B cell (primary cell): ENCODE measurements around the gene SMARCD2. TPM values are rescaled to one million over a fixed set of nuclear protein-coding genes. Genes with fewer than 3 reads are reported as not detected.

Experiments used
- ATAC-seq: fragments of 200-7000 bp; cut with Tn5 transposase; one replicate; pipeline ENCODE4 v1.10.0; 2021; ENCODE audit warnings: low read depth, mild to moderate bottlenecking, moderate number of reproducible peaks, moderate library complexity
- CTCF ChIA-PET: fragments of 350-600 bp; sonication (Branson Sonifier 250); formaldehyde crosslinking; loops from one replicate; lab custom pipeline; 2021; ENCODE audit warnings: antibody characterized with exemption, inconsistent platforms; lab: Charles Lee
- POLR2A ChIA-PET: fragments of 350-600 bp; sonication (Branson Sonifier 250); formaldehyde crosslinking; loops from one replicate; lab custom pipeline; 2021; ENCODE audit warnings: antibody characterized with exemption; lab: Charles Lee
- DNase-seq: peaks from one replicate; pipeline ENCODE4 v3.0.0; 2013
- H2AFZ ChIP-seq: 2 replicates; pipeline ENCODE4 v1.6.1; 2012; ENCODE audit warnings: mild to moderate bottlenecking, low read depth, low read length; ENCODE audit not compliant: insufficient read depth, poor library complexity, severe bottlenecking
- H3K27ac ChIP-seq, 2 donors: 1 replicate in 1 of 2; 2 replicates in 1 of 2; pipeline ENCODE4 v1.5.1; 2012 to 2013; ENCODE audit warnings: low read length in 2 of 2, mild to moderate bottlenecking in 2 of 2, moderate library complexity in 1 of 2
- H3K27me3 ChIP-seq, 4 experiments: fragments of 200-600 bp in 1 of 4; sonication (generic) in 1 of 4; replicated peaks in 1 of 4; 1 replicate in 2 of 4; 2 replicates in 2 of 4; pipeline versions ENCODE4 v1.6.1 to v1.7.0; 2013 to 2016; ENCODE audit warnings: low read length in 3 of 4, mild to moderate bottlenecking in 2 of 4, mixed read lengths in 1 of 4, moderate library complexity in 1 of 4; ENCODE audit not compliant: insufficient read depth in 4 of 4, control insufficient read depth in 3 of 4; ENCODE audit errors: control extremely low read depth in 1 of 4
- H3K36me3 ChIP-seq, 2 experiments: replicated peaks in 1 of 2; 1 replicate in 1 of 2; 2 replicates in 1 of 2; pipeline versions ENCODE4 v1.6.1 to v1.7.1; 2013; ENCODE audit warnings: low read length in 1 of 2; ENCODE audit not compliant: insufficient read depth in 2 of 2, control insufficient read depth in 1 of 2; ENCODE audit errors: control extremely low read depth in 1 of 2, extremely low read depth in 1 of 2
- H3K4me1 ChIP-seq, 2 donors: fragments of 200-600 bp in 1 of 2; sonication (generic) in 1 of 2; 1 replicate in 1 of 2; 2 replicates in 1 of 2; pipeline versions ENCODE4 v1.5.1 to v1.6.1; 2013 to 2017; ENCODE audit warnings: low read length in 2 of 2; ENCODE audit not compliant: control insufficient read depth in 2 of 2, insufficient read depth in 2 of 2
- H3K4me2 ChIP-seq: replicated peaks from 2 replicates; pipeline ENCODE3; 2012; ENCODE audit warnings: mild to moderate bottlenecking, low read depth, low read length; ENCODE audit not compliant: poor library complexity, severe bottlenecking
- H3K4me3 ChIP-seq, 5 experiments: fragments of 200-600 bp in 1 of 5; sonication (generic) in 1 of 5; 1 replicate in 3 of 5; 2 replicates in 2 of 5; pipeline versions ENCODE4 v1.5.1 to v1.7.0; 2011 to 2016; ENCODE audit warnings: low read length in 4 of 5, mild to moderate bottlenecking in 4 of 5, low read depth in 2 of 5, control low read depth in 1 of 5, moderate library complexity in 1 of 5; ENCODE audit not compliant: insufficient read depth in 1 of 5; ENCODE audit errors: control extremely low read depth in 1 of 5, extremely low read depth in 1 of 5
- H3K79me2 ChIP-seq: fragments of 200-600 bp; sonication (generic); one replicate; pipeline ENCODE4 v1.6.0; 2016; ENCODE audit warnings: low read length; ENCODE audit not compliant: control insufficient read depth, insufficient read depth
- H3K9ac ChIP-seq: fragments of 200-600 bp; sonication (generic); 2 replicates; pipeline ENCODE4 v1.6.1; 2017; ENCODE audit warnings: mild to moderate bottlenecking, low read length, moderate library complexity
- H3K9me3 ChIP-seq, 3 donors: one replicate each; pipeline versions ENCODE4 v1.6.1 to v1.7.1; 2013; ENCODE audit warnings: low read length in 2 of 3; ENCODE audit not compliant: control insufficient read depth in 2 of 3, insufficient read depth in 1 of 3; ENCODE audit errors: control extremely low read depth in 1 of 3
- H4K20me1 ChIP-seq: 2 replicates; pipeline ENCODE4 v1.6.0; 2012; ENCODE audit warnings: mild to moderate bottlenecking, low read length; ENCODE audit not compliant: insufficient read depth, control insufficient read depth, poor library complexity, severe bottlenecking
- H3K27ac Mint-ChIP-seq: one replicate; pipeline ENCODE4 v1.8.0; 2021; ENCODE audit warnings: mixed read lengths
- H3K27me3 Mint-ChIP-seq: one replicate; pipeline ENCODE4 v1.8.0; 2021; ENCODE audit warnings: mixed read lengths
- H3K4me1 Mint-ChIP-seq: one replicate; pipeline ENCODE4 v1.8.0; 2021; ENCODE audit warnings: mixed read lengths
- H3K4me3 Mint-ChIP-seq: one replicate; pipeline ENCODE4 v1.8.0; 2021; ENCODE audit warnings: mixed read lengths
- H3K9me3 Mint-ChIP-seq: one replicate; pipeline ENCODE4 v1.8.0; 2022; ENCODE audit warnings: mixed read lengths; ENCODE audit not compliant: insufficient read depth
- CTCF ChIP-seq: fragments of 200-600 bp; IDR thresholded peaks from one replicate; pipeline ENCODE4 v1.8.0; 2022; ENCODE audit warnings: antibody characterized with exemption, mild to moderate bottlenecking
- EZH2 ChIP-seq: IDR thresholded peaks from 2 replicates; pipeline ENCODE4 v1.6.1; 2012; ENCODE audit warnings: borderline replicate concordance, low read depth, mild to moderate bottlenecking, moderate library complexity, low read length; ENCODE audit not compliant: insufficient read depth, poor library complexity, severe bottlenecking
- WGBS: methylation state at CpG from one replicate; pipeline ENCODE4 v1.1.5; 2013; ENCODE audit warnings: missing lambda C conversion rate; ENCODE audit not compliant: insufficient coverage; 5-methylcytosine and 5-hydroxymethylcytosine counted together
- intact Hi-C: fragments of 100-400 bp; cut with micrococcal nuclease; formaldehyde crosslinking; loops from one replicate; pipeline ENCODE4 v1.10.0; 2022
- polyA plus RNA-seq: library from polyadenylated mRNA; depleted of rRNA; stranded (reverse); fragments of >200 nt; gene quantifications from 2 replicates; pipeline ENCODE4 v1.2.3, GENCODE V29; 2012
- total RNA-seq, 2 donors: library from RNA; stranded (reverse); fragments of 120-200 nt in 1 of 2; gene quantifications; 1 replicate in 1 of 2; 2 replicates in 1 of 2; pipeline versions ENCODE4 v1.2.3 to v1.2.4, GENCODE V29; 2013 to 2022

Gene SMARCD2
- total and polyA plus RNA-seq, 2 donors (not counting 1 experiment from before 2014, with no cell fraction given), result 60.6 to 124 TPM

GRCh38 chr17:63834431-63835166 lies 7.9 kb downstream of the SMARCD2 start:
- peaks cover 45% of the 10 kb centered on the region for H3K4me1 Mint-ChIP-seq
- no peaks in the 10 kb centered on the region for H3K9me3 ChIP-seq
- H3K27ac Mint-ChIP-seq, result peak overlapping the region; percentile 72
- peaks cover 2 to 81% of the 10 kb centered on the region in 2 experiments for H3K36me3 ChIP-seq
- H3K4me2 ChIP-seq, result peak overlapping the region; percentile 11
- WGBS, result 30% methylated on average over 11 of the region's 13 CpGs
- H3K9ac ChIP-seq, result no peak overlapping the region
- H3K4me3 Mint-ChIP-seq, result no peak overlapping the region
- H3K27me3 ChIP-seq, result no peaks in the 10 kb centered on the region
- H2AFZ ChIP-seq, result no peak overlapping the region
- ChIA-PET POLR2A (interaction anchor here (0.9 kb wide), 1 partner anchor 61 kb away, joined by 3 read pairs; the partner anchor contains the start of genes CCDC47 and DDX42), CTCF (interaction anchor here (0.7 to 2.9 kb wide), 18 partner anchors 9 to 415 kb away, joined by 3 to 15 read pairs (median 4); partner anchors contain the start of gene ERN1)
- peak; percentile 86 for ATAC-seq
- H3K79me2 ChIP-seq, result peaks cover 47% of the 10 kb centered on the region
- peaks cover 46% of the 10 kb centered on the region for H4K20me1 ChIP-seq
- peak overlapping the region in 1 of 2 donors; percentile 13 for H3K27ac ChIP-seq
- intact Hi-C loops, result loop anchor here (2.0 to 5.0 kb wide), 2 partner anchors 138 to 407 kb away; no protein-coding TSS in a partner anchor
- no peak overlapping the region for H3K4me3 ChIP-seq
- peak; percentile 77 for DNase-seq
- no peaks in the 10 kb centered on the region for H3K9me3 Mint-ChIP-seq
- H3K4me1 ChIP-seq, result peaks cover 26 to 36% of the 10 kb centered on the region in 2 donors
- TF ChIP-seq CTCF, result peak; percentile 73
- TF ChIP-seq EZH2, result no peak
- no peaks in the 10 kb centered on the region for H3K27me3 Mint-ChIP-seq
